Measurements from ENCODE around the gene RACGAP1.

GRCh38 chr12:49946086-49946485 lies 79.2 kb downstream of the RACGAP1 start:
- TF ChIP-seq CTCF (IDR thresholded peaks at IDR 0.05) (no peak), POLR2A (IDR thresholded peaks at IDR 0.05) (no peak)
